ENCODE results near the gene KAZN.

DNA sequence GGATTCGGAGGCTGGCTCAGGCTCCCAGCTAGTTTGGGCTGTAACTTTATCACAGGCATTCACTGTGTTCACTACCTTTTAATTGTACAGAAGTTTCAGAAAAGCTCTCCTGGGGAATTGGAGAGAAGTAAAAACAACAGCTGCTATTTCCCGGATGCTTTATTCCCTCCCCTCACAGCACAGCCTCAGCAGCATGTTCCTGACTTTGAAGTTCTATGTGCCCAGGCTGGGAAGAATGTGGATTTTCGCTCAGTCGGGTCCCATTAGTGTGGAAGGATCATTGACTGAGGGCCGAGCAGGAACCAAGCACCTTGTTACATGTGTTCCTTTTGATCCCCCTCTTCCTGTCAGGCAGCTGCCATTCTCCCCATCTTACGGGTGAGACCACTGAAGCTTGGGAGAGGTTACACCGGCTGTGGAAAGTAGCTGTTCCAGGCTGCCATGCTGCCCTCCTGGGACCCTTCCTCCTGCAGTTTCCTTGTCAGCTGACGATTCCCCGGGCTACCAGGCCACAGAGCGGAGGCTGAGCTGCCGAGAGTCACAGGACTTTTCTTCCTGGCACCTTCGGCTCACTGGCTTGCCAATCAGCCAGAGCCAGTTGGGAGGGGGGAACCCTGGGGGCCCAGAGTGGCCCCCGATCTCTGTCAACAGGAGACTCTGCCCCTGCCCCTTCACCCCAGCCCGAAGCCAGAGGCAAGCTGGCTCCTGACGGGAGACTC is 331.9 kb downstream of the KAZN start:
- TF ChIP-seq NFIC (IDR thresholded peaks at IDR 0.05) (no peak), FOXM1 (IDR thresholded peaks at IDR 0.05; ENCODE audit: borderline replicate concordance, low read depth) (no peak), TEAD4 (IDR thresholded peaks at IDR 0.05) (no peak), TAF1 (IDR thresholded peaks at IDR 0.05; ENCODE audit: low read depth) (no peak), RAD21 (IDR thresholded peaks at IDR 0.05; ENCODE audit: low read depth) (no peak), CEBPB (IDR thresholded peaks at IDR 0.05) (no peak)
- TF ChIP-seq, protein P1, sequence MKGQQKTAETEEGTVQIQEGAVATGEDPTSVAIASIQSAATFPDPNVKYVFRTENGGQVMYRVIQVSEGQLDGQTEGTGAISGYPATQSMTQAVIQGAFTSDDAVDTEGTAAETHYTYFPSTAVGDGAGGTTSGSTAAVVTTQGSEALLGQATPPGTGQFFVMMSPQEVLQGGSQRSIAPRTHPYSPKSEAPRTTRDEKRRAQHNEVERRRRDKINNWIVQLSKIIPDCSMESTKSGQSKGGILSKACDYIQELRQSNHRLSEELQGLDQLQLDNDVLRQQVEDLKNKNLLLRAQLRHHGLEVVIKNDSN (IDR thresholded peaks at IDR 0.05) = no peak
- TF ChIP-seq, protein P2, sequence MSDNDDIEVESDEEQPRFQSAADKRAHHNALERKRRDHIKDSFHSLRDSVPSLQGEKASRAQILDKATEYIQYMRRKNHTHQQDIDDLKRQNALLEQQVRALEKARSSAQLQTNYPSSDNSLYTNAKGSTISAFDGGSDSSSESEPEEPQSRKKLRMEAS (IDR thresholded peaks at IDR 0.05) = no peak
- TF ChIP-seq, protein P3, sequence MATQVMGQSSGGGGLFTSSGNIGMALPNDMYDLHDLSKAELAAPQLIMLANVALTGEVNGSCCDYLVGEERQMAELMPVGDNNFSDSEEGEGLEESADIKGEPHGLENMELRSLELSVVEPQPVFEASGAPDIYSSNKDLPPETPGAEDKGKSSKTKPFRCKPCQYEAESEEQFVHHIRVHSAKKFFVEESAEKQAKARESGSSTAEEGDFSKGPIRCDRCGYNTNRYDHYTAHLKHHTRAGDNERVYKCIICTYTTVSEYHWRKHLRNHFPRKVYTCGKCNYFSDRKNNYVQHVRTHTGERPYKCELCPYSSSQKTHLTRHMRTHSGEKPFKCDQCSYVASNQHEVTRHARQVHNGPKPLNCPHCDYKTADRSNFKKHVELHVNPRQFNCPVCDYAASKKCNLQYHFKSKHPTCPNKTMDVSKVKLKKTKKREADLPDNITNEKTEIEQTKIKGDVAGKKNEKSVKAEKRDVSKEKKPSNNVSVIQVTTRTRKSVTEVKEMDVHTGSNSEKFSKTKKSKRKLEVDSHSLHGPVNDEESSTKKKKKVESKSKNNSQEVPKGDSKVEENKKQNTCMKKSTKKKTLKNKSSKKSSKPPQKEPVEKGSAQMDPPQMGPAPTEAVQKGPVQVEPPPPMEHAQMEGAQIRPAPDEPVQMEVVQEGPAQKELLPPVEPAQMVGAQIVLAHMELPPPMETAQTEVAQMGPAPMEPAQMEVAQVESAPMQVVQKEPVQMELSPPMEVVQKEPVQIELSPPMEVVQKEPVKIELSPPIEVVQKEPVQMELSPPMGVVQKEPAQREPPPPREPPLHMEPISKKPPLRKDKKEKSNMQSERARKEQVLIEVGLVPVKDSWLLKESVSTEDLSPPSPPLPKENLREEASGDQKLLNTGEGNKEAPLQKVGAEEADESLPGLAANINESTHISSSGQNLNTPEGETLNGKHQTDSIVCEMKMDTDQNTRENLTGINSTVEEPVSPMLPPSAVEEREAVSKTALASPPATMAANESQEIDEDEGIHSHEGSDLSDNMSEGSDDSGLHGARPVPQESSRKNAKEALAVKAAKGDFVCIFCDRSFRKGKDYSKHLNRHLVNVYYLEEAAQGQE (IDR thresholded peaks at IDR 0.05; ENCODE audit: low read depth) = no peak
